Spleen (tissue), 11 donors: Measurements from ENCODE around the gene GSDME. TPM values are rescaled to one million over a fixed set of nuclear protein-coding genes. Genes with fewer than 3 reads are reported as not detected.

ENCODE experiments used
- DNase-seq: peaks from one replicate; pipeline ENCODE4 v3.0.0-alpha.2; 2020
- H3K27ac ChIP-seq, 8 donors: fragments of 200-600 bp; sonication (generic) in 7 of 8; 1 replicate in 4 of 8; 2 replicates in 4 of 8; pipeline versions ENCODE4 v1.5.0 to v1.8.0; 2016 to 2021; ENCODE audit warnings: inconsistent platforms in 4 of 8, mild to moderate bottlenecking in 4 of 8, moderate library complexity in 1 of 8
- H3K27me3 ChIP-seq, 7 donors: fragments of 200-600 bp; sonication (generic) in 6 of 7; replicated peaks in 1 of 7; 1 replicate in 4 of 7; 2 replicates in 3 of 7; pipeline versions ENCODE4 v1.5.0 to v1.8.0; 2016 to 2021; ENCODE audit warnings: inconsistent platforms in 3 of 7, mild to moderate bottlenecking in 1 of 7
- H3K36me3 ChIP-seq, 6 donors: fragments of 200-600 bp; sonication (generic) in 5 of 6; 1 replicate in 4 of 6; 2 replicates in 2 of 6; pipeline versions ENCODE4 v1.5.0 to v1.8.0; 2016 to 2021; ENCODE audit warnings: inconsistent platforms in 2 of 6
- H3K4me1 ChIP-seq, 6 donors: fragments of 200-600 bp; sonication (generic) in 5 of 6; 1 replicate in 3 of 6; 2 replicates in 3 of 6; pipeline versions ENCODE4 v1.5.0 to v1.8.0; 2016 to 2021; ENCODE audit warnings: inconsistent platforms in 3 of 6
- H3K4me3 ChIP-seq, 8 donors: fragments of 200-600 bp; sonication (generic) in 7 of 8; 1 replicate in 4 of 8; 2 replicates in 4 of 8; pipeline versions ENCODE4 v1.5.0 to v1.8.0; 2016 to 2021; ENCODE audit warnings: inconsistent platforms in 4 of 8, mild to moderate bottlenecking in 4 of 8, moderate library complexity in 2 of 8
- H3K9me3 ChIP-seq, 8 donors: fragments of 200-600 bp; sonication (generic) in 7 of 8; 1 replicate in 4 of 8; 2 replicates in 4 of 8; pipeline versions ENCODE4 v1.5.0 to v1.8.0; 2016 to 2021; ENCODE audit warnings: inconsistent platforms in 4 of 8
- POLR2A ChIP-seq, 3 donors: fragments of 450-650 bp; IDR thresholded peaks; one replicate each; pipeline ENCODE4 v1.5.1; 2017; ENCODE audit warnings: antibody characterized with exemption in 3 of 3, mild to moderate bottlenecking in 1 of 3
- POLR2AphosphoS5 ChIP-seq, 3 donors: sonication (generic); formaldehyde crosslinking; IDR thresholded peaks; one replicate each; pipeline ENCODE4 v1.5.1; 2017; ENCODE audit warnings: antibody characterized with exemption in 3 of 3
- WGBS, 5 donors: extraction: QIAGEN DNeasy Blood & Tissue Kit in 3 of 5; methylation state at CpG; one replicate each; pipeline versions ENCODE4 v1.1.5 to v1.1.7; 2013 to 2018; 5-methylcytosine and 5-hydroxymethylcytosine counted together
- intact Hi-C: fragments of 100-400 bp; cut with DNase I; formaldehyde crosslinking; loops from one replicate; pipeline ENCODE4 v1.15.0; 2023; ENCODE audit warnings: low total_unique reads
- polyA plus RNA-seq, 3 donors: library from polyadenylated mRNA; stranded (reverse); fragments of 200-250 nt; gene quantifications; one replicate each; pipeline ENCODE4 v1.2.1, GENCODE V29; 2013
- total RNA-seq, 7 donors: library from RNA; depleted of rRNA in 3 of 7; stranded (reverse); fragments of >200 nt in 3 of 7; fragmentation: NEBNext Ultra II Directional in 4 of 7; extraction: Animal tissue kit (Norgen Biotek cat#: 25700) in 4 of 7; gene quantifications; one replicate each; pipeline versions ENCODE4 v1.1.0 to v1.2.1, GENCODE V29; 2016 to 2021
- TF ChIP-seq, protein P1 (sequence below), 11 experiments: fragments of 200-600 bp in 7 of 11; fragments of 450-650 bp in 4 of 11; sonication (generic) in 4 of 11; IDR thresholded peaks in 8 of 11; conservative IDR thresholded peaks in 3 of 11; 1 replicate in 7 of 11; 2 replicates in 4 of 11; pipeline versions ENCODE4 v1.4.0 to v1.8.0; 2016 to 2021; ENCODE audit warnings: antibody characterized with exemption in 11 of 11, inconsistent platforms in 4 of 11, mild to moderate bottlenecking in 1 of 11
- donor health status: healthy with polysubstance abuse.
- donor health status: DM: no; HTN: no; CAD: no; lungs with moderate emphysema.
- donor health status: DM: no; HTN: no; CAD: no.
- donor health status: Bipolar disorder and iron deficiency.
- donor health status: healthy.
- donor health status: DM: no; HTN: no; CAD: no.
- donor health status: DM: yes; HTN: yes; CAD: no.

The GSDME gene
- total and polyA plus RNA-seq, 10 donors, result 2.3 to 9.7 (median 4.2) TPM

DNA sequence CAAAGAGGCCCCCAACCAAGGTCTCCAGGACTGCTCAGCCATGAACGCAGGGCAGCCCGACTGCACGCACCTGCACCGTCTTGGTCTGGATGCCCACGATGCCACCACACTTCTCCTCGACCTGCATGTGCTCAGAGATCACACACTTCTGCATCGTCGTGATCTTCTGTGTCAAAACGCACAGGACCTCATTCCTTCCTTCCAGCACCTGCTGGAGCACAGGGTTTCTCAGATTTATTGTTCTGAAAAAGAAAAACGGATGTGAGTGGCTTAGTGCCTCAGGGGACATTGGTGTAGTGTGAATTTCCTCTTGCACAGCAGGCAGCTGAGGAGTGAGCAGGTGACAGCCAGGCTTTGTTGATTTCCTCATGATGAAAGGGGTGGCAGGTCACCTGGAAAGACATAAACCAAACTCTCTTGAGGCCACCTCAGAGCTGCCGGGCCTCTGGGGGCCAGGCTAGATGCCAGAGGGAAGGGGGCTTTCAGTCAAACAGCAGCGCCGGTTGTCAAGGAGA is 38.2 kb downstream of the GSDME start:
- no peaks in the 10 kb centered on the region for H3K36me3 ChIP-seq
- peak; percentile 79 for DNase-seq

GRCh38 chr7:24718431-24718831 is 38.8 kb downstream of the GSDME start:
- WGBS, 5 donors, result 40 to 71% (median 67%) methylated on average over 1 to 5 of the region's 5 CpGs
- intact Hi-C loops, result no loop called here
- no peaks in the 10 kb centered on the region for H3K9me3 ChIP-seq
- H3K27ac ChIP-seq, result peak overlapping the region in 4 of 8 donors; percentile 11 to 59 (median 48)
- DNase-seq, result peak; percentile 75
- TF ChIP-seq POLR2A (IDR thresholded peaks at IDR 0.05), result no peak
- TF ChIP-seq, protein P1, sequence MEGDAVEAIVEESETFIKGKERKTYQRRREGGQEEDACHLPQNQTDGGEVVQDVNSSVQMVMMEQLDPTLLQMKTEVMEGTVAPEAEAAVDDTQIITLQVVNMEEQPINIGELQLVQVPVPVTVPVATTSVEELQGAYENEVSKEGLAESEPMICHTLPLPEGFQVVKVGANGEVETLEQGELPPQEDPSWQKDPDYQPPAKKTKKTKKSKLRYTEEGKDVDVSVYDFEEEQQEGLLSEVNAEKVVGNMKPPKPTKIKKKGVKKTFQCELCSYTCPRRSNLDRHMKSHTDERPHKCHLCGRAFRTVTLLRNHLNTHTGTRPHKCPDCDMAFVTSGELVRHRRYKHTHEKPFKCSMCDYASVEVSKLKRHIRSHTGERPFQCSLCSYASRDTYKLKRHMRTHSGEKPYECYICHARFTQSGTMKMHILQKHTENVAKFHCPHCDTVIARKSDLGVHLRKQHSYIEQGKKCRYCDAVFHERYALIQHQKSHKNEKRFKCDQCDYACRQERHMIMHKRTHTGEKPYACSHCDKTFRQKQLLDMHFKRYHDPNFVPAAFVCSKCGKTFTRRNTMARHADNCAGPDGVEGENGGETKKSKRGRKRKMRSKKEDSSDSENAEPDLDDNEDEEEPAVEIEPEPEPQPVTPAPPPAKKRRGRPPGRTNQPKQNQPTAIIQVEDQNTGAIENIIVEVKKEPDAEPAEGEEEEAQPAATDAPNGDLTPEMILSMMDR (IDR thresholded peaks at IDR 0.05 in 8 of 11, conservative IDR thresholded peaks at IDR 0.05 in 3 of 11), result no peak
- no peak for TF ChIP-seq POLR2AphosphoS5 (IDR thresholded peaks at IDR 0.05)
- peaks cover 0 to 70% (median 11%) of the 10 kb centered on the region in 6 donors for H3K4me1 ChIP-seq
- H3K27me3 ChIP-seq, result peaks cover 0 to 19% (median 0%) of the 10 kb centered on the region in 7 donors
- no peaks in the 10 kb centered on the region for H3K36me3 ChIP-seq
- H3K4me3 ChIP-seq, result peak overlapping the region in 1 of 8 donors; percentile 32

More for the DNA sequence above, 38.2 kb downstream of the GSDME start:
- peaks cover 0 to 25% (median 0%) of the 10 kb centered on the region in 7 donors for H3K27me3 ChIP-seq
- intact Hi-C loops, result no loop called here
- H3K27ac ChIP-seq, result peak overlapping the region in 4 of 8 donors; percentile 11 to 59 (median 48)
- peaks cover 0 to 70% (median 11%) of the 10 kb centered on the region in 6 donors for H3K4me1 ChIP-seq
- no peaks in the 10 kb centered on the region for H3K9me3 ChIP-seq
- peak overlapping the region in 1 of 8 donors; percentile 32 for H3K4me3 ChIP-seq
- WGBS, 5 donors, result 44 to 65% (median 59%) methylated on average over 13 of the region's 13 CpGs
- TF ChIP-seq POLR2AphosphoS5 (IDR thresholded peaks at IDR 0.05), result peak; percentile 57 to 71 (median 59)
- TF ChIP-seq POLR2A (IDR thresholded peaks at IDR 0.05), result no peak
- TF ChIP-seq, protein P1 (IDR thresholded peaks at IDR 0.05 in 8 of 11, conservative IDR thresholded peaks at IDR 0.05 in 3 of 11), result no peak

DNA sequence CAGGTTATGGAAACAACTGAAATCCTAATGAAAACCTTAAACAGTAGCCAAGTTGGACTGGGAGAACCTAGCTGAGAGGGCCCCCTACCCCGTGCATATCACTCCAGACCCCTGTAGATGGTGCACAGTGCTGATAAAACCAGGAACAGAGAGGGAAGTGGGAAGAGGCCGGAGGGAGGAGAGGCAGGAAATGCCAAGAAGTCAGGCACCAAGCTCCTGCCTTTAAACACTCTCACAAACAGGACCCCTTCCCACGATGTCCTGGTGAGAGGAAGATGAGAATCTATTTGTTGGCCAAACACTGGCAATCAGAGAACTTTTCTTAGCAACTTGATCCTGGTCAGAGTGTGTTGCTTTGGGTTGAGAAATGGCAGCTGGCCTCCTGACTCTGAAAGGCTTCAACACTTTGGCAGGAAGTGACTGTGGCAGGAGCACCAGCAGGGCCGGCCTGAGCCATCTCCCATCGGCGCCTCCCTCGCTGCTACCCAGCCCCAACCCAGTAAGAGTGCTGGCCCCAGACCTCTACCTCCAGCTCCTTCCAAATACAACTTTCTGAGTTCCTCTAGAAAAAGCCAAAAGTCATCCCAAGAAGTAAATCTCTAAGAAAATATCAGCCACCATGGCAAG is 39.5 kb downstream of the GSDME start:
- 52 to 79% (median 53%) methylated on average over 7 of the region's 7 CpGs for WGBS, 5 donors

More for the DNA sequence above, 39.5 kb downstream of the GSDME start:
- peaks cover 0 to 14% (median 0%) of the 10 kb centered on the region in 7 donors for H3K27me3 ChIP-seq
- no peaks in the 10 kb centered on the region for H3K9me3 ChIP-seq
- no peak for TF ChIP-seq POLR2AphosphoS5 (IDR thresholded peaks at IDR 0.05)
- TF ChIP-seq POLR2A (IDR thresholded peaks at IDR 0.05), result no peak
- TF ChIP-seq, protein P1 (IDR thresholded peaks at IDR 0.05 in 8 of 11, conservative IDR thresholded peaks at IDR 0.05 in 3 of 11), result no peak
- peak overlapping the region in 1 of 8 donors; percentile 59 for H3K27ac ChIP-seq
- intact Hi-C loops, result no loop called here
- no peak overlapping the region for H3K4me3 ChIP-seq
- H3K36me3 ChIP-seq, result no peaks in the 10 kb centered on the region
- H3K4me1 ChIP-seq, result peaks cover 0 to 65% (median 11%) of the 10 kb centered on the region in 6 donors
- peak; percentile 71 for DNase-seq
